PC-3 (cell line): Measurements from ENCODE around the gene PCDH18.

ENCODE experiments used
- CTCF ChIP-seq: fragments of 300-600 bp; sonication (generic); conservative IDR thresholded peaks from 2 replicates; pipeline ENCODE4 v1.5.1; 2017; ENCODE audit warnings: antibody characterized with exemption, low read depth, mild to moderate bottlenecking, low read length
- EZH2 ChIP-seq: fragments of 300-600 bp; sonication (generic); IDR thresholded peaks from one replicate; pipeline ENCODE4 v1.6.1; 2017; ENCODE audit warnings: antibody characterized with exemption, mild to moderate bottlenecking, low read length; ENCODE audit not compliant: unreplicated experiment

- TF ChIP-seq CTCF (no peak), EZH2 (no peak)
Observed at GRCh38 chr4:137476345-137476744, 55.9 kb downstream of the PCDH18 start.
